ENCODE results near the gene LSM14B.

DNA sequence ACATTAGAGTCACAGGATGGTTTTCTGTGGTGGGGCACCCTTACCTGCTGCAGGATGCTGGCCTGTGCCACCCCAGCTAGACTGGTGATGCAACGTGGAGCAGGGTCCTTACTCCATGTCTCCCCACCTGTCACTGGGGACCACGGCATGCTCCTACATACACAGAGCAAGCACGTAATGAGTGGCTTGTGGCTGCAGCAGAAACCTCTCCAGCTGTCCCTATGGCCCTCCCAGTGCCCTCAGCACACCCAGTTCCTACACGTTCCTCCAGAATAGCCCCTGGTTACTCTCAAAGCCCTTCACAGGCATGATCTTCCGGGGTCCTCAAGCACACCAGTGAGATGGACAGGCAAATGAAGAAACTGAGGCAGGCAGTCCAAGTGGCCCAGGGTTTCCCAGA lies 3.2 kb upstream of the LSM14B start:
- TF ChIP-seq CTCF (IDR thresholded peaks at IDR 0.05) (no peak), POLR2A (IDR thresholded peaks at IDR 0.05) (no peak)

All from heart left ventricle (tissue), 13 donors.